HG03196 (cell line): ENCODE measurements around the gene CAMSAP3.
"Not testable (repeated sequence)": the region's sequence is repeated elsewhere in the genome, so short reads cannot be mapped to it uniquely, and the experiment has no call there.

ENCODE experiments used
- ATAC-seq: cut with Tn5 transposase; IDR thresholded peaks from one replicate; pipeline ENCODE4 v1.9.1; 2021; ENCODE audit not compliant: unreplicated experiment

The CAMSAP3 gene

DNA sequence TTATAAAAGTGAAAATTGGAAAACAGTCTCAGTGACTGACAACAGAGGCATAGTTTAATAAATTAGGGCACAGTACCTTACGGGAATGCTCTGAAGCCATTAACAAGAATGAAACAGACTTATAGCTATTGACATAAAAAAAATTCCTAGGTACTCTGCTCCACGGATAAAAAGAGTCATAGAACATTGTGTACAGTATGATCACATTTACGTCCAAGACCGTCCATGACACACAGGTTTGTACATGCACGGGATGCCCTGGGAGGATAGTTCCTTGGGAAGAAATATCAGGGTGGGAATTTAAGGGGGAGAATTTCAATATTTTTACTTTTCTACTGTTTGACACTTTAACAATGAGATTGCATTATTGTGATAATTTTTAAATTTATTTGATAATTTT, 24.9 kb upstream of the CAMSAP3 start:
- ATAC-seq = no peak

DNA sequence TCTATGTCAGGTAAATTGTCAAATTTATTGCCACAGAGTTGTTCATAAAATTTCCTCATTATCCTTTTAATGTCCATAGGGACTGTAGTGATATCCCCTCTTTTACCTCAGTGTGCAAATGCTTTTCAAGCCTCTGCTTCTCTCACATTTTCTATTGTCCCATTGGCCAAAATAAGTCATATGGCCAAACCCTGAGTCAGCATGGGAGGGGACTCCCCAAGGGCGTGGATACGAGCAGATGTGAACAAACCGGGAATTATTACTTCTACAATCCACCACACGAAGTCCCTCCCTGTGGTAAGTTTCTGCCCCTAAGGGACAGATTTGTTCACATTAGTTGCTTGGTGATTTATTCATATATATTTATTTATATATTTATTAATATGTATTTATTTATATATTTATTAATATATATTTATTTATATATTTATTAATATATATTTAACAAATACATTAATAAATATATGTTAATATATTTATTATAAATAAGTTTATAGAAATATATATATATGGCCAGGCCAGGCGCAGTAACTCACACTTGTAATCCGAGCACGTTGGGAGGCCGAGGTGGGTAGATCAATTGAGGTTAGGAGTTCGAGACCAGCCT, 20.1 kb upstream of the CAMSAP3 start:
- no peak for ATAC-seq

- ATAC-seq = not testable (repeated sequence)
These were observed 18.2 kb upstream of the CAMSAP3 start for GRCh38 chr19:7577422-7577821.

GRCh38 chr19:7578127-7578526, 17.5 kb upstream of the CAMSAP3 start:
- ATAC-seq = no peak

GRCh38 chr19:7579182-7579581, 16.5 kb upstream of the CAMSAP3 start:
- no peak for ATAC-seq

- ATAC-seq = no peak
These were observed 13.2 kb upstream of the CAMSAP3 start for GRCh38 chr19:7582446-7582845.

GRCh38 chr19:7589822-7590221, 5.8 kb upstream of the CAMSAP3 start:
- no peak for ATAC-seq

- no peak for ATAC-seq
These were observed 5.4 kb upstream of the CAMSAP3 start for GRCh38 chr19:7590256-7590655.

GRCh38 chr19:7596211-7596937, 711 bp downstream of the CAMSAP3 start:
- no peak for ATAC-seq

- ATAC-seq = no peak
These were observed 2.0 kb downstream of the CAMSAP3 start for GRCh38 chr19:7597689-7598088.

GRCh38 chr19:7598180-7598579, 2.5 kb downstream of the CAMSAP3 start:
- no peak for ATAC-seq

DNA sequence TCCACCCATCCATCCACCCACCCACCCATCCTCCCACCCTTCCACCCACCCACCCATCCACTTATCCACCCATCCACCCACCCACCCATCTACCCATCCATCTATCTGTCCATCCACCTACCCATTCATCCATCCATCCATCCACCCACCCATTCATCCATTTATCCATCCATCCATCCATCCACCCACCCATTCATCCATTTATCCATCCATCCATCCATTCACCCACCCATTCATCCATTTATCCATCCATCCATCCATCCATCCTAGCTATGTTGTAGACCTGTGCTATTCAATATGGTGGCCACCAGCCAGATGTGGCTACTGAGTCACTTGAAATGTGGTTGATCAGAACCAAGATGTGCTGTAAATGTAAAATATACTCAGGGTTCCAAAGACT, 5.1 kb downstream of the CAMSAP3 start:
- ATAC-seq = no peak

DNA sequence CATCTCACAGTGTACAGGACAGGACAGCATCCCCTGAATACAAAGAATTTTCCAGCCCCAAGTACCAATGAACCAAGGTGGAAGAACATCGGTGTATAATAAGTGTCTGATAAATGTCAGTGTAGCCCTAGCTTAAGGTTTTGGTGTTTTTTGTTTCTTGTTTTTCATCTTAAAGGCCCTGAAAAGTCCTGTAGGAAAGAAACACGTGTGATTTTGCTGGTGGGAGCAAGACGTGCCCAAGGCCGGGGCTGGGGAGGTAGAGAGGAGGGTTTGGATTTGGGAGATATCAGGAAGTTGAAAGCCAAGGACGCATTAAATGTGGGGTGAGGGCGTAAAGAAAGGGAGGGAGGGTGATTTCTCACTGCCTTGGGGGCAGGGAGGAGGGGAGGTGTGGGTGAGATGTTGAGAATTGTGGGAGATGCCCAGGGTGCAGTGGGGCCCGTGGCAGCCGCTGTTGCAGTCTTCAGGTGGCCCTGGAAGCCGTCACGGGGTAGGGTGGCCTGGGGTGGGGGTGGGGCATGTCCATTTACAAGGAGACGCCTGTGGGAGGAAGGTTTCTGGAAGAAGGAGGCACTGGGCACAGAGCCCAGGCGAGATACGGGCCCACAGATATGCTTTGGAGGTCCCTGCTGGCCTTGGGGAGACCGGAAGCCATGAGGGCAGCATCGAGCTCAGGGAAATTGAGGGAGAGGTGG, 6.7 kb downstream of the CAMSAP3 start:
- no peak for ATAC-seq

GRCh38 chr19:7602935-7603497, 7.4 kb downstream of the CAMSAP3 start:
- ATAC-seq = no peak

DNA sequence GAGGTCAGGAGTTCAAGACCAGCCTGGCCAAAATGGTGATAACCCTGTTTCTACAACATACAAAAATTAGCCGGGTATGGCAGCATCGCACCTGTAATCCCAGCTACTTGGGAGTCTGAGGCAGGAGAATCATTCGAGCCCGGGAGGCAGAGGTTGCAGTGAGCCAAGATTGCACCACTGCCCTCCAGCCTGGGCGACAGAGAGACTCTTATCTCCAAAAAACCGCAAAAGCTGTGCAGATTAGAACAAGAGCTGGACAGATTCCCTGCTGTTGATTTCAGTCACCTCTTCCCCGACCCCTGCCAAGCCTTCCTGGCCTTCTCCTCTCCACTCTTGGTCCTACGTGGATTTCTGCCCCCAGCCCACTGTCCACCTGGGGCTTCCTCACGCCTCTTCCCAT, 8.3 kb downstream of the CAMSAP3 start:
- no peak for ATAC-seq

DNA sequence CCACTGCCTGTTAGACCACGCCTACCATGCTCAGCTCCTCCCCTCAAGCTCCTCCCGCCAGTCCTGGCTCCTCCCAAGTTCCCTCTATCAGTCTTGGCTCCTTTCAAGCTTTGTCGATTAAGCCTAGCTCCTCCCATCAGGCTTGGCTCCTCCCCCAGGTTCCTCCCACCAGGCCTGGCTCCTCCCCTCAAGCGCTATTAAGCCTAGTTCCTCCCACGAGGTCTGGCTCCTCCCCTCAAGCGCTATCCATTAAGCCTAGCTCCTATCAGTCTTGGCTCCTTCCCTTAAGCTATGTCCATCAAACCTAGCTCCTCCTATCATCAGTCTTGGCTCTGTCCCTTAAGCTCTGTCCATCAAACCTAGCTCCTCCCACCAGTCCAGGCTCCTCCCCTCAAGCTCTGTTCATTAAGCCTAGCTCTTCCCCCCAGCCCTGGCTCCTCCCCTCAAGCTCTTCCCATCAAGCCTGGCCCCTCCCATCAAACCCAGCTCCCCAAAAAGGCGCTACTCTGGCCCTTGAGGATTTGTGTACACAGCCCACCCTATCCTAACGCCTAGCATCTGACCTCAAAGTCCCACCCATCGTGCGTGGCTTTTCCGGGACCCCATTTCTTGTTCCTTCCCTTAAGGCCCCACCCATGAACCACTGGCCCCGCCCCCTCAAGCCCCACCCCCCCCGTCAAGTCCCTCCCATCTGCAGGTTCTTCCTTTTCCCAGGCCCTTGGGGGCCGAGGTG, 10.0 kb downstream of the CAMSAP3 start:
- no peak for ATAC-seq

GRCh38 chr19:7606289-7606688, 10.6 kb downstream of the CAMSAP3 start:
- ATAC-seq = no peak

DNA sequence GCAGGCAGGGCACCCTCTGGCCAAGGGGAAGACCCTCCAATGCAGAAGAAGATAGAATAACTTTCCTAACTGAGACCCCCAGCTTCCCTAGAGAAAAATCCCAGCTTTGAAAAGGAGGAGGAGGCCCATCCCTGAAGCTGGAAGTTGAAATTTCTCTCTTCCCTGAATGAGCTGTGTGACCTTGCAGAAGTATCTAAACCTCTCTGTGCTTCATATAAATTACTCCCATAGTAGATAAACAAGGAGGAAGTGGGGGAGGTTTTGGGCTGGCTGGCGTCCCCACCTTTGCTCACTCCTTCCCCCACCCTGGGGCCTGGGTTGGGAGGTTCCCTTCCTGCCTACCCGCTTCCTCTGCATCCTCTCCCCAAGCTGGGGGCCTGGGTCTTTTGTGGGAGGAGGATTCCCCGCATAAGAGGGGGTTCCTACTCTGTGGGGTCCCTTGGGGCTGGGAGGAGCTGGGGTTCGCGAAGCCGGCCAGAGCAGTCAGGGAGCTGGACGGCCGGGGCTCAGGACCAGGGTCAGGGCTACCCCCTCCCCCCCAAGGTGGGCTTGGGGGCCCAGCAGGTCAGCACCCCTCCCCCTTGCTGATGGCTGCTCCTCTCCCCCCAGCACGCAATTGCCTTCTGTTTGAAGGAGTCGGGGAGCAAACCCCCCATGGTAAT, 11.7 kb downstream of the CAMSAP3 start:
- no peak for ATAC-seq

DNA sequence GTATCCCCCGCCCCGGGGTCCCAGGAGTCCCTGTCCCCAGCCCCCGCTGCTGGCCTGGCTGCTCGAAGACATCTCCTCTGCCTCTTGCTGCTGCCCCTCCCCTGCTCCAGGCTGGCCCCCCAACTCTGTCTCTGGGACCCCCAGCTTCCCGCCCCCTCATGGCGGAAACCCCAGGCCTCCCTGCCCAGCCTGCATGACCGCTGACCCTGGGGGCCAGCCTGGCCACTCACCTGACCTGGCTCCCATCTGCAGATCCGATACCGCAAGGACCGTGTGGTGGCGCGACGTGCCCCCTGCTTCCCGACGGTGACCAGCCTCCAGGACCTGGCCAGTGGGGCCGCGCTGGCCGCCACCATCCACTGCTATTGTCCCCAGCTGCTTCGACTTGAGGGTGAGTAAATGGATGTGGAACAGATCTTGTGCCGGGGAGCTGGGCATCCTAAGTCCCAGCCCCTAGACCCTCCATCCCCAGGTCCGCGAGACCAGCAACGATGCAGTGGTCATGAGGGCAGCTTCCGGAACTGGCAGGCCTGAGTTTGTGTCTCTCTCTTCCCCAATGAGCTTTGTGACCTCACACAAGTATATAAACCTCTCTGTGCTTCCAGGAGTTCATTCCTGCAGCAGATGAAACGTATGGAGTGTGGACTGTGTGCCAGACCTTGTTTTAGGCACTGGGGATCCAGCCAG, 12.4 kb downstream of the CAMSAP3 start:
- ATAC-seq = no peak
